ENCODE measurements around the gene ADGRL2. TPM values are rescaled to one million over a fixed set of nuclear protein-coding genes. Genes with fewer than 3 reads are reported as not detected.

The ADGRL2 gene
- total and polyA plus RNA-seq, 2 donors (not counting 3 experiments of a cell fraction or from before 2014, with no cell fraction given) = 32.7 to 46.1 TPM

GRCh38 chr1:81878538-81878937, 77.8 kb downstream of the ADGRL2 start:
- dilution Hi-C loops (cut with MboI; ENCODE audit: extremely low pct_ligation_motif_present, low sequenced_read_pairs) = no loop called here
- H3K4me1 ChIP-seq (ENCODE audit: control insufficient read depth, extremely low read depth, insufficient read depth, low read length) = peaks cover 34% of the 10 kb centered on the region
- no peak for DNase-seq (ENCODE audit: low read depth, low spot score)
- H3K4me2 ChIP-seq (ENCODE audit: insufficient read depth, low read length) = no peak overlapping the region
- H3K9me1 ChIP-seq (replicated peaks; ENCODE audit: control insufficient read depth, extremely low read depth, insufficient read depth, low read length) = no peaks in the 10 kb centered on the region
- H3K36me3 ChIP-seq (ENCODE audit: control insufficient read depth in 2 of 2, extremely low read depth in 1 of 2, insufficient read depth in 2 of 2, low read length in 2 of 2) = no peaks in the 10 kb centered on the region
- intact Hi-C loops (cut with micrococcal nuclease) = loop anchor here (5.0 kb wide), 2 partner anchors 49 to 176 kb away; no protein-coding TSS in a partner anchor
- no peak overlapping the region for H3K4me3 ChIP-seq (replicated peaks in 1 of 3; ENCODE audit: insufficient read depth in 1 of 3, low read depth in 1 of 3, low read length in 3 of 3)
- H3K27me3 ChIP-seq (ENCODE audit: control insufficient read depth in 2 of 2, insufficient read depth in 2 of 2, low read length in 2 of 2) = no peaks in the 10 kb centered on the region
- no TSS peak for BruUV-seq (replicated peaks)
- no peak overlapping the region for H3K27ac ChIP-seq (ENCODE audit: insufficient read depth, low read depth, low read length)
- ChIA-PET CTCF (interaction anchor here (0.9 to 1.9 kb wide), 3 partner anchors 15 to 76 kb away, joined by 3 to 7 read pairs (median 3); no protein-coding TSS in a partner anchor), POLR2A (no interaction called here)
- no peak overlapping the region for H2AFZ ChIP-seq (ENCODE audit: low read depth, low read length)
- H3K9ac ChIP-seq (replicated peaks; ENCODE audit: extremely low read depth, insufficient read depth, low read length) = no peak overlapping the region
- H4K20me1 ChIP-seq (replicated peaks; ENCODE audit: control insufficient read depth, extremely low read depth, insufficient read depth, low read length) = no peaks in the 10 kb centered on the region
- no peak for FAIRE-seq
- peaks cover 6% of the 10 kb centered on the region for H3K79me2 ChIP-seq (ENCODE audit: control insufficient read depth, insufficient read depth, low read length)
- TF ChIP-seq GATA2 (IDR thresholded peaks at IDR 0.05; ENCODE audit: insufficient read depth, insufficient read length, low read depth, low read length) (no peak), POLR2A (IDR thresholded peaks at IDR 0.05; ENCODE audit: low read depth, low read length) (no peak), MYC (IDR thresholded peaks at IDR 0.05; ENCODE audit: low read depth, low read length) (no peak), JUN (IDR thresholded peaks at IDR 0.05; ENCODE audit: borderline replicate concordance, insufficient read depth, insufficient read length, low read depth) (no peak), EZH2 (IDR thresholded peaks at IDR 0.05; ENCODE audit: borderline replicate concordance, low read depth, low read length, severe bottlenecking) (no peak), FOS (IDR thresholded peaks at IDR 0.05; ENCODE audit: borderline replicate concordance, insufficient read depth, low read length) (no peak), POLR2AphosphoS5 (IDR thresholded peaks at IDR 0.05; ENCODE audit: insufficient read depth, low read depth, low read length) (no peak)
- TF ChIP-seq, protein P1, sequence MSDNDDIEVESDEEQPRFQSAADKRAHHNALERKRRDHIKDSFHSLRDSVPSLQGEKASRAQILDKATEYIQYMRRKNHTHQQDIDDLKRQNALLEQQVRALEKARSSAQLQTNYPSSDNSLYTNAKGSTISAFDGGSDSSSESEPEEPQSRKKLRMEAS (IDR thresholded peaks at IDR 0.05; ENCODE audit: insufficient read depth, insufficient read length) = no peak
- TF ChIP-seq, protein P2, sequence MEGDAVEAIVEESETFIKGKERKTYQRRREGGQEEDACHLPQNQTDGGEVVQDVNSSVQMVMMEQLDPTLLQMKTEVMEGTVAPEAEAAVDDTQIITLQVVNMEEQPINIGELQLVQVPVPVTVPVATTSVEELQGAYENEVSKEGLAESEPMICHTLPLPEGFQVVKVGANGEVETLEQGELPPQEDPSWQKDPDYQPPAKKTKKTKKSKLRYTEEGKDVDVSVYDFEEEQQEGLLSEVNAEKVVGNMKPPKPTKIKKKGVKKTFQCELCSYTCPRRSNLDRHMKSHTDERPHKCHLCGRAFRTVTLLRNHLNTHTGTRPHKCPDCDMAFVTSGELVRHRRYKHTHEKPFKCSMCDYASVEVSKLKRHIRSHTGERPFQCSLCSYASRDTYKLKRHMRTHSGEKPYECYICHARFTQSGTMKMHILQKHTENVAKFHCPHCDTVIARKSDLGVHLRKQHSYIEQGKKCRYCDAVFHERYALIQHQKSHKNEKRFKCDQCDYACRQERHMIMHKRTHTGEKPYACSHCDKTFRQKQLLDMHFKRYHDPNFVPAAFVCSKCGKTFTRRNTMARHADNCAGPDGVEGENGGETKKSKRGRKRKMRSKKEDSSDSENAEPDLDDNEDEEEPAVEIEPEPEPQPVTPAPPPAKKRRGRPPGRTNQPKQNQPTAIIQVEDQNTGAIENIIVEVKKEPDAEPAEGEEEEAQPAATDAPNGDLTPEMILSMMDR (IDR thresholded peaks at IDR 0.05; ENCODE audit: extremely low read depth in 1 of 2, insufficient read depth in 1 of 2, low read depth in 1 of 2, low read length in 2 of 2) = no peak
- no peaks in the 10 kb centered on the region for H3K9me3 ChIP-seq (replicated peaks; ENCODE audit: control insufficient read depth, insufficient read depth, low read length)
